NT2/D1 (cell line): ENCODE measurements around the gene CHTF8.

Source experiments
- SUZ12 ChIP-seq: IDR thresholded peaks from 2 replicates; pipeline ENCODE4 v1.6.1; 2011; ENCODE audit not compliant: insufficient read length, insufficient read depth; ENCODE audit errors: extremely low read depth
- YY1 ChIP-seq: IDR thresholded peaks from 2 replicates; pipeline ENCODE4 v1.6.1; 2011; ENCODE audit not compliant: insufficient read length, insufficient read depth
- ZNF274 ChIP-seq: IDR thresholded peaks from 2 replicates; pipeline ENCODE4 v1.6.1; 2011; ENCODE audit warnings: mild to moderate bottlenecking, low read depth, low read length

DNA sequence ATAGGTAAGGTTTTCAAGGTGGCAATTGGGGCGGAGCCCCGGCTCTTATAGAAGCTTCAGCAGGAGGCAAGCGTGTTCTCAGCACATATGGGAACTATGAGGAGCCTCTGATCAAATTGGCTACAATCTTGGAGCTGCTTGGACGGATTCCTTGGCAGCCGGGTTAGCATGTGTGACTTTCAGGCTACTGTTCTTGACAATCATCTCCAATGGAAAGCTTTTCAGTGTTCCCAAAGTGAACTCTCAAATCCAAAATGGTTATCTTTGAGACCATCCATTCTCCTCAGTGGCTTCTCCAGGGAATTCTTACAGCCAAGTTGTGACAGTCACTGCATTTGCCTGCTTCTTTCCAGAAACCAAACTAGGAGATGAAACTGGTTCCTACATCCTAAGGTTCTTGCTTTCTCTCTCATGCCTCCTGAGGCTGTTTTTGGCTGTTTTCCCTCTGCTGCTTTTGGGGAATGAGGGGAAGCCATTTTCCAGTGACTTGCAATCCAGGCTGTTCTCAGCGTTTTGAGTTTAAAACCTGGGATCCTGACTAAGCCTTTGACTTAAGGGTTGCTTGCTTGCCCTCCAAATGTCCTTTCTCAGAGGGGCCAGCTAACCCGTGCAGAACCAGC, 16.0 kb downstream of the CHTF8 start:
- TF ChIP-seq YY1 (no peak), ZNF274 (no peak), SUZ12 (no peak)
